NCI-H82 treated with DMSO at 0.1 percent for 48 hours (cell line): ENCODE data around the gene CDH22.

ENCODE experiments used
- DNase-seq: peaks from one replicate; lab custom pipeline; 2025; ENCODE audit not compliant: unreplicated experiment; lab: John Stamatoyannopoulos, UW

Gene CDH22

GRCh38 chr20:46243707-46244628, 64.3 kb downstream of the CDH22 start:
- DNase-seq, result no peak

GRCh38 chr20:46242390-46242789, 65.9 kb downstream of the CDH22 start:
- no peak for DNase-seq

- DNase-seq, result no peak
Measured at GRCh38 chr20:46240881-46241280, 67.4 kb downstream of the CDH22 start.

GRCh38 chr20:46240065-46240464, 68.2 kb downstream of the CDH22 start:
- DNase-seq, result no peak

- no peak for DNase-seq
Measured at GRCh38 chr20:46237736-46238135, 70.6 kb downstream of the CDH22 start.

GRCh38 chr20:46237227-46237626, 71.1 kb downstream of the CDH22 start:
- DNase-seq, result no peak

GRCh38 chr20:46235077-46235476, 73.2 kb downstream of the CDH22 start:
- no peak for DNase-seq

- DNase-seq, result no peak
Measured at GRCh38 chr20:46233701-46234100, 74.6 kb downstream of the CDH22 start.

- no peak for DNase-seq
Measured at GRCh38 chr20:46232539-46232938, 75.8 kb downstream of the CDH22 start.

- DNase-seq, result no peak
Measured at GRCh38 chr20:46230801-46231282, 77.5 kb downstream of the CDH22 start.

- DNase-seq, result no peak
Measured at GRCh38 chr20:46230106-46230491, 78.2 kb downstream of the CDH22 start.

GRCh38 chr20:46229478-46230105, 78.7 kb downstream of the CDH22 start:
- no peak for DNase-seq

- no peak for DNase-seq
Measured at GRCh38 chr20:46228670-46229069, 79.6 kb downstream of the CDH22 start.

GRCh38 chr20:46227272-46227767, 81.0 kb downstream of the CDH22 start:
- no peak for DNase-seq

GRCh38 chr20:46226602-46227001, 81.7 kb downstream of the CDH22 start:
- DNase-seq, result no peak

GRCh38 chr20:46222521-46223007, 85.7 kb downstream of the CDH22 start:
- no peak for DNase-seq

GRCh38 chr20:46221256-46221833, 87.0 kb downstream of the CDH22 start:
- DNase-seq, result no peak

- DNase-seq, result peak; percentile 77
Measured at GRCh38 chr20:46220455-46221207, 87.7 kb downstream of the CDH22 start.

- DNase-seq, result no peak
Measured at GRCh38 chr20:46219920-46220319, 88.4 kb downstream of the CDH22 start.

- DNase-seq, result no peak
Measured at GRCh38 chr20:46219190-46219589, 89.1 kb downstream of the CDH22 start.

- no peak for DNase-seq
Measured at GRCh38 chr20:46218656-46219055, 89.6 kb downstream of the CDH22 start.
